HepG2 (cell line): ENCODE results near the gene DAAM1. TPM values are rescaled to one million over a fixed set of nuclear protein-coding genes. Genes with fewer than 3 reads are reported as not detected.

Source experiments
- ATAC-seq: fragments of 200-7000 bp; cut with Tn5 transposase; 3 replicates; pipeline ENCODE4 v1.9.1; 2020; ENCODE audit warnings: mild to moderate bottlenecking, moderate library complexity
- BruUV-seq: library from RNA; stranded (reverse); fragments of 400-500 nt; replicated peaks from 2 replicates; lab custom pipeline; 2021; lab: Mats Ljungman, UMichigan
- CTCF ChIA-PET: fragments of 300-600 bp; formaldehyde crosslinking; extraction: SDS; loops from one replicate; lab custom pipeline; 2021; ENCODE audit warnings: low total read pairs, inconsistent platforms, low intra/inter-chr PET ratio; lab: Yijun Ruan, JAX
- POLR2A ChIA-PET: fragments of 350-600 bp; sonication (Branson Sonifier 250); formaldehyde crosslinking; loops from one replicate; lab custom pipeline; 2020; ENCODE audit warnings: antibody characterized with exemption, inconsistent platforms; lab: Yijun Ruan, JAX
- DNase-seq: peaks from one replicate; pipeline ENCODE4 v3.0.0-alpha.2; 2015; ENCODE audit warnings: low spot score
- FAIRE-seq: peaks from 3 replicates; lab custom pipeline; 2011; peaks lifted over from hg19 to GRCh38; lab: Jason Lieb, UNC
- H2AFZ ChIP-seq: one replicate; pipeline ENCODE4 v1.6.1; 2011; ENCODE audit warnings: low read length, inconsistent platforms
- H3K27ac ChIP-seq: fragments of 300-600 bp; 3 replicates; pipeline ENCODE4 v1.8.0; 2011; ENCODE audit warnings: mixed run types, mild to moderate bottlenecking, mixed read lengths, low read length, inconsistent platforms; ENCODE audit not compliant: insufficient read depth; ENCODE audit errors: extremely low read length
- H3K27me3 ChIP-seq, 2 experiments: fragments of 200-600 bp in 1 of 2; 2 replicates in 1 of 2; 3 replicates in 1 of 2; pipeline versions ENCODE4 v1.6.0 to v1.8.0; 2011; ENCODE audit warnings: low read length in 2 of 2, mild to moderate bottlenecking in 2 of 2, moderate library complexity in 2 of 2, inconsistent platforms in 1 of 2; ENCODE audit not compliant: insufficient read depth in 2 of 2, control insufficient read depth in 1 of 2
- H3K36me3 ChIP-seq, 2 experiments: fragments of 200-600 bp in 1 of 2; replicated peaks in 1 of 2; 2 replicates in 1 of 2; 3 replicates in 1 of 2; pipeline versions ENCODE4 v1.5.1 to v1.8.0; 2011; ENCODE audit warnings: low read length in 2 of 2, inconsistent platforms in 1 of 2; ENCODE audit not compliant: insufficient read depth in 2 of 2, control insufficient read depth in 1 of 2
- H3K4me1 ChIP-seq: 2 replicates; pipeline ENCODE4 v1.5.1; 2012; ENCODE audit warnings: low read length, inconsistent platforms; ENCODE audit not compliant: insufficient read depth
- H3K4me2 ChIP-seq: 2 replicates; pipeline ENCODE4 v1.6.0; 2011; ENCODE audit warnings: low read depth, low read length, inconsistent platforms
- H3K4me3 ChIP-seq, 3 experiments: fragments of 200-600 bp in 1 of 3; sonication (generic), shearing (Covaris generic) in 1 of 3; replicated peaks in 1 of 3; 2 replicates each; pipeline ENCODE4 v1.5.1; 2011 to 2016; ENCODE audit warnings: low read length in 3 of 3, inconsistent platforms in 2 of 3, low read depth in 2 of 3, mild to moderate bottlenecking in 2 of 3, control low read depth in 1 of 3, mixed read lengths in 1 of 3; ENCODE audit not compliant: insufficient read depth in 1 of 3
- H3K79me2 ChIP-seq: one replicate; pipeline ENCODE4 v1.6.1; 2011; ENCODE audit warnings: low read length, inconsistent platforms; ENCODE audit not compliant: insufficient read depth
- H3K9ac ChIP-seq: 2 replicates; pipeline ENCODE4 v1.6.0; 2011; ENCODE audit warnings: mild to moderate bottlenecking, low read depth, low read length, inconsistent platforms; ENCODE audit not compliant: insufficient read depth
- H3K9me3 ChIP-seq: 2 replicates; pipeline ENCODE4 v1.5.1; 2012; ENCODE audit warnings: mild to moderate bottlenecking, low read length
- H4K20me1 ChIP-seq: 2 replicates; pipeline ENCODE4 v1.6.0; 2011; ENCODE audit warnings: inconsistent platforms, mild to moderate bottlenecking, low read length, moderate library complexity; ENCODE audit not compliant: insufficient read depth
- ELF4 ChIP-seq: sonication (generic); formaldehyde crosslinking; IDR thresholded peaks from 2 replicates; pipeline ENCODE4 v1.5.0; 2020; ENCODE audit warnings: missing genetic modification reagents, mild to moderate bottlenecking, moderate library complexity, borderline replicate concordance
- FOSL2 ChIP-seq: sonication (generic); formaldehyde crosslinking; IDR thresholded peaks from 2 replicates; pipeline ENCODE4 v1.4.0; 2020; ENCODE audit warnings: missing genetic modification reagents
- GLI4 ChIP-seq: sonication (generic); formaldehyde crosslinking; IDR thresholded peaks from 2 replicates; pipeline ENCODE4 v1.5.1; 2020; ENCODE audit warnings: missing genetic modification reagents, mild to moderate bottlenecking, moderate library complexity, borderline replicate concordance
- MBNL3 ChIP-seq: fragments of 250-450 bp; sonication (Bioruptor Pico); conservative IDR thresholded peaks from 2 replicates; pipeline ENCODE4 v1.8.0; 2022; ENCODE audit warnings: mild to moderate bottlenecking, inconsistent platforms
- MLLT10 ChIP-seq: sonication (generic); formaldehyde crosslinking; IDR thresholded peaks from 2 replicates; pipeline ENCODE4 v1.4.0; 2020; ENCODE audit warnings: missing genetic modification reagents
- NBN ChIP-seq: fragments of 450-650 bp; conservative IDR thresholded peaks from 2 replicates; pipeline ENCODE4 v1.6.1; 2017
- ZEB1 ChIP-seq: IDR thresholded peaks from 2 replicates; pipeline ENCODE4 v1.6.1; 2012; ENCODE audit warnings: mild to moderate bottlenecking, low read depth, inconsistent platforms; ENCODE audit not compliant: insufficient replicate concordance
- ZNF563 ChIP-seq: sonication (generic); formaldehyde crosslinking; IDR thresholded peaks from 2 replicates; pipeline ENCODE4 v1.8.0; 2022; ENCODE audit warnings: mild to moderate bottlenecking, moderate library complexity, missing genetic modification reagents
- ZNF607 ChIP-seq: sonication (generic); formaldehyde crosslinking; IDR thresholded peaks from 2 replicates; pipeline ENCODE4 v1.5.1; 2020; ENCODE audit warnings: missing genetic modification reagents, mild to moderate bottlenecking, borderline replicate concordance
- ZNF709 ChIP-seq: sonication (generic); formaldehyde crosslinking; IDR thresholded peaks from 2 replicates; pipeline ENCODE4 v1.5.0; 2020; ENCODE audit warnings: mild to moderate bottlenecking, missing genetic modification reagents
- WGBS: methylation state at CpG from one replicate; pipeline ENCODE4 v1.1.6; 2017; ENCODE audit warnings: low lambda C conversion rate; 5-methylcytosine and 5-hydroxymethylcytosine counted together
- in situ Hi-C: cut with HindIII; loops from 2 replicates; pipeline ENCODE4 v1.10.0; 2017; ENCODE audit warnings: low pct_unique_long_range_greater_than_20kb; ENCODE audit not compliant: extremely low pct_ligation_motif_present
- intact Hi-C: fragments of 100-400 bp; cut with micrococcal nuclease; formaldehyde crosslinking; loops from one replicate; pipeline ENCODE4 v1.10.0; 2022; ENCODE audit not compliant: unreplicated experiment
- polyA plus RNA-seq, 8 experiments: library from polyadenylated mRNA; depleted of rRNA in 3 of 8; stranded (reverse) in 7 of 8; unstranded in 1 of 8; fragments of >200 nt; fragmentation: Illumina TruSeq in 4 of 8; extraction: Trizol in 4 of 8; gene quantifications; 2 replicates each; pipeline versions ENCODE4 v1.2.1 to v1.2.3, GENCODE V29; 2011 to 2016; ENCODE audit warnings: low read depth in 4 of 8, missing spikeins in 1 of 8, mixed read lengths in 1 of 8; ENCODE audit not compliant: insufficient read depth in 1 of 8
- total RNA-seq, 5 experiments: library from RNA; depleted of rRNA; stranded (reverse); fragments of >200 nt; fragmentation: Illumina TruSeq; extraction: Trizol; gene quantifications; 2 replicates each; pipeline ENCODE4 v1.2.3, GENCODE V29; 2016; ENCODE audit warnings: low read depth in 1 of 5
- TF ChIP-seq, protein P1 (sequence below): sonication (generic); formaldehyde crosslinking; IDR thresholded peaks from 2 replicates; pipeline ENCODE4 v1.8.0; 2022; ENCODE audit warnings: mild to moderate bottlenecking, missing genetic modification reagents, moderate library complexity
- TF ChIP-seq, protein P2 (sequence below), 2 experiments: fragments of 450-650 bp in 1 of 2; sonication (generic) in 1 of 2; formaldehyde crosslinking in 1 of 2; IDR thresholded peaks; 2 replicates each; pipeline versions ENCODE4 v1.6.1 to v1.8.0; 2016 to 2022; ENCODE audit warnings: antibody characterized with exemption in 1 of 2, mild to moderate bottlenecking in 1 of 2, missing genetic modification reagents in 1 of 2
- TF ChIP-seq, protein P3 (sequence below): sonication (generic); formaldehyde crosslinking; IDR thresholded peaks from 2 replicates; pipeline ENCODE4 v1.4.0; 2020; ENCODE audit warnings: missing genetic modification reagents

DAAM1 gene
- total and polyA plus RNA-seq, 2 of the 13 experiments (the other 11 are each of a cell fraction or from before 2014, with no cell fraction given) = 10.9 to 24.5 TPM

DNA sequence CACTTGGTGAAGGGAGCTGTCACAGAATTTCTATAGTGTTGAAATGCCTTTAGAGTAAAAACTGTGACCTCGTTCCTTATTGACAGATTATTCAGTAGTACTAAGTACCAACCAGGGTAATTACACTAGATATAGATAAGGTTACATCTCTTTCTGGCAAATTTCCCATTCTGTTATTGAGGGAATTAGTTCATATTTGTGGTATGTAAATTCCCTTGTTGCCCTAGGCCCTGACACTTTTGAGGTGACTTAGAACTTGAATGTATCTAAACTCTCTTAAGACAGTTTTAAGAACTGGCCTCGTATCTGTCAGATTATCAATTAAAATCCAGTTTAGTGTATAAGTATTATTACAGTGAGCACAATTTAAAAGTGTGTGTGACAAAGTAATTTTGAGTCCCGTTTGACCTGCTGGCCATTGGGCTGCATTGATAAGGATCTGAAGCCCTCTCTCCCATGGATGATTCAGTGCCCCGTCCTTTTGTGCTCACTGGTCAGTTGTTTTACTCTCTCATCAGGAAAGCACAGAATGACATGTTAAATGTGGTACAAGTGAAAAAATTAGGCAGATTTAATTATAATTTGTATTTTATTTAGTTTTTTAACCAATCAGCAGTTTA is 153.5 kb downstream of the DAAM1 start:
- Histone ChIP-seq H3K79me2 (no peaks in the 10 kb centered on the region), H3K4me1 (peaks cover 11% of the 10 kb centered on the region; the same call in 1 of the 2 replicates), H3K27me3 (no peaks in the 10 kb centered on the region), H2AFZ (no peak overlapping the region), H3K27ac (no peak overlapping the region), H3K4me2 (no peak overlapping the region), H3K4me3 (no peak overlapping the region), H3K36me3 (peaks cover 3 to 11% of the 10 kb centered on the region in 2 experiments; a peak in 3 of 5 replicates), H3K9me3 (no peaks in the 10 kb centered on the region), H3K9ac (no peak overlapping the region), H4K20me1 (no peaks in the 10 kb centered on the region)
- ATAC-seq (no peak), FAIRE-seq (no peak), DNase-seq (no peak)
- intact Hi-C loops (no loop called here), in situ Hi-C loops (no loop called here)
- 99% methylated on average over 4 of the region's 4 CpGs for WGBS
- no TSS peak for BruUV-seq
- ChIA-PET CTCF (no interaction called here), POLR2A (no interaction called here)
- no peak for TF ChIP-seq ZNF607 (CRISPR knock-in tag)
- TF ChIP-seq, protein P1, sequence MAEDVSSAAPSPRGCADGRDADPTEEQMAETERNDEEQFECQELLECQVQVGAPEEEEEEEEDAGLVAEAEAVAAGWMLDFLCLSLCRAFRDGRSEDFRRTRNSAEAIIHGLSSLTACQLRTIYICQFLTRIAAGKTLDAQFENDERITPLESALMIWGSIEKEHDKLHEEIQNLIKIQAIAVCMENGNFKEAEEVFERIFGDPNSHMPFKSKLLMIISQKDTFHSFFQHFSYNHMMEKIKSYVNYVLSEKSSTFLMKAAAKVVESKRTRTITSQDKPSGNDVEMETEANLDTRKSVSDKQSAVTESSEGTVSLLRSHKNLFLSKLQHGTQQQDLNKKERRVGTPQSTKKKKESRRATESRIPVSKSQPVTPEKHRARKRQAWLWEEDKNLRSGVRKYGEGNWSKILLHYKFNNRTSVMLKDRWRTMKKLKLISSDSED = no peak
- TF ChIP-seq, protein P2, sequence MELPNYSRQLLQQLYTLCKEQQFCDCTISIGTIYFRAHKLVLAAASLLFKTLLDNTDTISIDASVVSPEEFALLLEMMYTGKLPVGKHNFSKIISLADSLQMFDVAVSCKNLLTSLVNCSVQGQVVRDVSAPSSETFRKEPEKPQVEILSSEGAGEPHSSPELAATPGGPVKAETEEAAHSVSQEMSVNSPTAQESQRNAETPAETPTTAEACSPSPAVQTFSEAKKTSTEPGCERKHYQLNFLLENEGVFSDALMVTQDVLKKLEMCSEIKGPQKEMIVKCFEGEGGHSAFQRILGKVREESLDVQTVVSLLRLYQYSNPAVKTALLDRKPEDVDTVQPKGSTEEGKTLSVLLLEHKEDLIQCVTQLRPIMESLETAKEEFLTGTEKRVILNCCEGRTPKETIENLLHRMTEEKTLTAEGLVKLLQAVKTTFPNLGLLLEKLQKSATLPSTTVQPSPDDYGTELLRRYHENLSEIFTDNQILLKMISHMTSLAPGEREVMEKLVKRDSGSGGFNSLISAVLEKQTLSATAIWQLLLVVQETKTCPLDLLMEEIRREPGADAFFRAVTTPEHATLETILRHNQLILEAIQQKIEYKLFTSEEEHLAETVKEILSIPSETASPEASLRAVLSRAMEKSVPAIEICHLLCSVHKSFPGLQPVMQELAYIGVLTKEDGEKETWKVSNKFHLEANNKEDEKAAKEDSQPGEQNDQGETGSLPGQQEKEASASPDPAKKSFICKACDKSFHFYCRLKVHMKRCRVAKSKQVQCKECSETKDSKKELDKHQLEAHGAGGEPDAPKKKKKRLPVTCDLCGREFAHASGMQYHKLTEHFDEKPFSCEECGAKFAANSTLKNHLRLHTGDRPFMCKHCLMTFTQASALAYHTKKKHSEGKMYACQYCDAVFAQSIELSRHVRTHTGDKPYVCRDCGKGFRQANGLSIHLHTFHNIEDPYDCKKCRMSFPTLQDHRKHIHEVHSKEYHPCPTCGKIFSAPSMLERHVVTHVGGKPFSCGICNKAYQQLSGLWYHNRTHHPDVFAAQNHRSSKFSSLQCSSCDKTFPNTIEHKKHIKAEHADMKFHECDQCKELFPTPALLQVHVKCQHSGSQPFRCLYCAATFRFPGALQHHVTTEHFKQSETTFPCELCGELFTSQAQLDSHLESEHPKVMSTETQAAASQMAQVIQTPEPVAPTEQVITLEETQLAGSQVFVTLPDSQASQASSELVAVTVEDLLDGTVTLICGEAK (IDR thresholded peaks at IDR 0.05) = no peak
- TF ChIP-seq, protein P2 (CRISPR knock-in tag; IDR thresholded peaks at IDR 0.05) = no peak
- TF ChIP-seq ZEB1 = no peak
- no peak for TF ChIP-seq MLLT10 (CRISPR knock-in tag)
- no peak for TF ChIP-seq ZNF563 (CRISPR knock-in tag)
- TF ChIP-seq NBN = no peak
- no peak for TF ChIP-seq ELF4 (CRISPR knock-in tag)
- TF ChIP-seq MBNL3 (CRISPR knock-in tag) = no peak
- TF ChIP-seq ZNF709 (CRISPR knock-in tag) = no peak
- TF ChIP-seq, protein P3, sequence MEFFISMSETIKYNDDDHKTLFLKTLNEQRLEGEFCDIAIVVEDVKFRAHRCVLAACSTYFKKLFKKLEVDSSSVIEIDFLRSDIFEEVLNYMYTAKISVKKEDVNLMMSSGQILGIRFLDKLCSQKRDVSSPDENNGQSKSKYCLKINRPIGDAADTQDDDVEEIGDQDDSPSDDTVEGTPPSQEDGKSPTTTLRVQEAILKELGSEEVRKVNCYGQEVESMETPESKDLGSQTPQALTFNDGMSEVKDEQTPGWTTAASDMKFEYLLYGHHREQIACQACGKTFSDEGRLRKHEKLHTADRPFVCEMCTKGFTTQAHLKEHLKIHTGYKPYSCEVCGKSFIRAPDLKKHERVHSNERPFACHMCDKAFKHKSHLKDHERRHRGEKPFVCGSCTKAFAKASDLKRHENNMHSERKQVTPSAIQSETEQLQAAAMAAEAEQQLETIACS = no peak
- no peak for TF ChIP-seq GLI4
- TF ChIP-seq FOSL2 = no peak
